Body of pancreas (tissue), 4 donors: ENCODE results near the gene MRM3. TPM values are rescaled to one million over a fixed set of nuclear protein-coding genes. Genes with fewer than 3 reads are reported as not detected.

ENCODE experiments used
- ATAC-seq: fragments of 150-250 bp; one replicate; pipeline ENCODE4 v1.9.1; 2016
- DNase-seq, 4 donors: peaks; one replicate each; pipeline ENCODE4 v3.0.0-alpha.2; 2019
- H3K27ac ChIP-seq, 4 donors: fragments of 200-600 bp; sonication (generic); 1 replicate in 3 of 4; 2 replicates in 1 of 4; pipeline versions ENCODE4 v1.5.1 to v1.6.1; 2016 to 2019; ENCODE audit warnings: mild to moderate bottlenecking in 1 of 4, mixed read lengths in 1 of 4, moderate library complexity in 1 of 4
- H3K27me3 ChIP-seq, 2 donors: fragments of 200-600 bp; sonication (generic); one replicate each; pipeline ENCODE4 v1.6.0; 2016; ENCODE audit warnings: mild to moderate bottlenecking in 1 of 2
- H3K36me3 ChIP-seq, 2 donors: fragments of 200-600 bp; sonication (generic); replicated peaks in 1 of 2; 2 replicates each; pipeline ENCODE4 v1.5.1; 2016; ENCODE audit warnings: low read depth in 2 of 2; ENCODE audit not compliant: insufficient read depth in 1 of 2
- H3K4me1 ChIP-seq: fragments of 200-600 bp; sonication (generic); one replicate; pipeline ENCODE4 v1.6.0; 2016
- H3K4me3 ChIP-seq, 2 donors: fragments of 200-600 bp; sonication (generic); 1 replicate in 1 of 2; 2 replicates in 1 of 2; pipeline ENCODE4 v1.5.1; 2016 to 2019
- H3K9me3 ChIP-seq, 3 donors: fragments of 200-600 bp; sonication (generic); 1 replicate in 2 of 3; 2 replicates in 1 of 3; pipeline ENCODE4 v1.5.1; 2016
- POLR2A ChIP-seq, 3 donors: fragments of 450-650 bp; IDR thresholded peaks; one replicate each; pipeline ENCODE4 v1.6.1; 2016; ENCODE audit warnings: antibody characterized with exemption in 3 of 3, mild to moderate bottlenecking in 2 of 3
- WGBS, 2 donors: methylation state at CpG; one replicate each; pipeline ENCODE4 v1.1.5; 2017; 5-methylcytosine and 5-hydroxymethylcytosine counted together
- intact Hi-C: fragments of 100-400 bp; cut with DNase I; formaldehyde crosslinking; loops from one replicate; pipeline ENCODE4 v1.15.1; 2023
- total RNA-seq, 2 donors: library from RNA; depleted of rRNA; stranded (reverse); fragments of >200 nt; gene quantifications; one replicate each; pipeline ENCODE4 v1.1.0, GENCODE V29; 2016
- TF ChIP-seq, protein P1 (sequence below), 7 experiments: fragments of 450-650 bp in 4 of 7; fragments of 200-600 bp in 3 of 7; sonication (generic) in 3 of 7; IDR thresholded peaks; one replicate each; pipeline ENCODE4 v1.5.1; 2016 to 2019; ENCODE audit warnings: antibody characterized with exemption in 7 of 7

Gene MRM3
- total RNA-seq, 2 donors from 2014 or later, result 15.6 to 40.2 TPM

DNA sequence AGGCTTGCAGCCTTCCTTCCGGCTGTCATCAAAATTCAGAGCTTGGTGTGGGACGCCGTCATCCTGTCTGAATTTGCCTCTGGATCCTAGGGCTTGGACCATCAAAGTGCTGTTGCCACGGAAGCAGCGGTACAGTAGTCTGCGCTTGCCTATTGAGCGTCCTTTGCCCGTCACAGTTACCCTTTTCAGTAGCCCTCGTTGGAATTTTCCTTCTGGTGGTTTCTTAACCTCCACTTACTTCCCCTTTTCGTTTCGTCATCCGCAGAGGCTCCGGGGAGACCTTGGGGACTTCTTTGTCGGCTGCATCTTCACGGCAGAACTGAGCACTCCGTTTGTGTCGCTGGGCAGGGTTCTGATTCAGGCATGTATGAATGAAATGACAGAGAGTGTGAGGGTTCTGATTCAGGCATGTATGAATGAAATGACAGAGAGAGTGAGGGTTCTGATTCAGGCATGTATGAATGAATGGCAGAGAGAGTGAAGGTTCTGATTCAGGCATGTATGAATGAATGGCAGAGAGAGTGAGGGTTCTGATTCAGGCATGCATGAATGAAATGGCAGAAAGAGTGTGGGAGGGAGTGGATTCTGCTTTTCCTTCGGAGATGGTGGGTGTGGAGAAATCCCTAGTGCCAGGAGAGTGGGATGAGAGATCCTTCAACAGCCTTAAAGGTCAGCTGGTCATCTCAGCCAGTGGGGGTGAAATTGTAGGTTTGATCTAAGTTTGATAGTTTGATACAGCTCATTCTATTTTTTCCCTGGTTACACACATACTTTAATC is 41.7 kb upstream of the MRM3 start:
- intact Hi-C loops, result no loop called here
- no peak for ATAC-seq
- no peaks in the 10 kb centered on the region for H3K4me1 ChIP-seq
- no peak overlapping the region for H3K4me3 ChIP-seq
- H3K27ac ChIP-seq, result no peak overlapping the region
- no peaks in the 10 kb centered on the region for H3K27me3 ChIP-seq
- H3K36me3 ChIP-seq, result peaks cover 6 to 7% of the 10 kb centered on the region in 2 donors
- no peaks in the 10 kb centered on the region for H3K9me3 ChIP-seq
- TF ChIP-seq, protein P1, sequence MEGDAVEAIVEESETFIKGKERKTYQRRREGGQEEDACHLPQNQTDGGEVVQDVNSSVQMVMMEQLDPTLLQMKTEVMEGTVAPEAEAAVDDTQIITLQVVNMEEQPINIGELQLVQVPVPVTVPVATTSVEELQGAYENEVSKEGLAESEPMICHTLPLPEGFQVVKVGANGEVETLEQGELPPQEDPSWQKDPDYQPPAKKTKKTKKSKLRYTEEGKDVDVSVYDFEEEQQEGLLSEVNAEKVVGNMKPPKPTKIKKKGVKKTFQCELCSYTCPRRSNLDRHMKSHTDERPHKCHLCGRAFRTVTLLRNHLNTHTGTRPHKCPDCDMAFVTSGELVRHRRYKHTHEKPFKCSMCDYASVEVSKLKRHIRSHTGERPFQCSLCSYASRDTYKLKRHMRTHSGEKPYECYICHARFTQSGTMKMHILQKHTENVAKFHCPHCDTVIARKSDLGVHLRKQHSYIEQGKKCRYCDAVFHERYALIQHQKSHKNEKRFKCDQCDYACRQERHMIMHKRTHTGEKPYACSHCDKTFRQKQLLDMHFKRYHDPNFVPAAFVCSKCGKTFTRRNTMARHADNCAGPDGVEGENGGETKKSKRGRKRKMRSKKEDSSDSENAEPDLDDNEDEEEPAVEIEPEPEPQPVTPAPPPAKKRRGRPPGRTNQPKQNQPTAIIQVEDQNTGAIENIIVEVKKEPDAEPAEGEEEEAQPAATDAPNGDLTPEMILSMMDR (IDR thresholded peaks at IDR 0.05), result no peak
- no peak for TF ChIP-seq POLR2A (IDR thresholded peaks at IDR 0.05)
- DNase-seq, result peak in 1 of 4 donors; percentile 40
- WGBS, 2 donors, result 63 to 90% methylated on average over 18 of the region's 18 CpGs

DNA sequence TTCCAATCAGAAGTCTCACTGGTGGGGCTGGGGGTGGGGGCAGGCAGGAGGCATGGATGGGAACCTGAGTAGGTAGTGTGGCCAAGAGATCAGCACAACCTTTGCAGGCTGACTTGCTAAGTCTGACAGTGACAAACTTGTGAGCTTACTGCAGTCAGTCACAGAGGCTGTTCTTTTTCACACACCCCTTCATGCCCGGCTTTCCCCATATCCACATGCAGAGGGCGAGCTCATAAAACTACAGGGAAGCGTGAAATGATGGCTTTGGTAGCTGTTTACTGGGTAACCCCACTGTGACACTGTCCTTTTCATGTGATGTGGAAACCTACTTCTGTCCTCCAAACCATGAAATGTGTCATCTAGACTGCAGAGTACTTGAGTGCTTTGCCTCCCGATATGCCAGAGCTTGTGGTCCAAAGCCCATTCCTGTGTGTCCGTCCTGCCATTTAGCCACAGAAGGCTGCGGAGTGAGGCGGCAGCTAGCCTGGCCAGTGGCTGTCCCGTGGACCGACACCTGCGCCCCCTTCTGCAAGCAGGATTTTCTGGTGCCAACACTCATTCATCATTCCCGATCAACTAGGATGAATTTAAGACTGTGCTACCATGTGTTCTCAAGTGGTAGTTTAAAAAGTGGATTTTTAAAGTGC is 39.9 kb upstream of the MRM3 start:
- no peaks in the 10 kb centered on the region for H3K27me3 ChIP-seq
- no peak overlapping the region for H3K27ac ChIP-seq
- ATAC-seq, result no peak
- peaks cover 7 to 20% of the 10 kb centered on the region in 2 donors for H3K36me3 ChIP-seq
- H3K4me1 ChIP-seq, result no peaks in the 10 kb centered on the region
- 92 to 94% methylated on average over 11 of the region's 11 CpGs for WGBS, 2 donors
- intact Hi-C loops, result no loop called here
- H3K4me3 ChIP-seq, result no peak overlapping the region
- no peak for TF ChIP-seq POLR2A (IDR thresholded peaks at IDR 0.05)
- TF ChIP-seq, protein P1 (IDR thresholded peaks at IDR 0.05), result no peak
- no peaks in the 10 kb centered on the region for H3K9me3 ChIP-seq
- no peak for DNase-seq

DNA sequence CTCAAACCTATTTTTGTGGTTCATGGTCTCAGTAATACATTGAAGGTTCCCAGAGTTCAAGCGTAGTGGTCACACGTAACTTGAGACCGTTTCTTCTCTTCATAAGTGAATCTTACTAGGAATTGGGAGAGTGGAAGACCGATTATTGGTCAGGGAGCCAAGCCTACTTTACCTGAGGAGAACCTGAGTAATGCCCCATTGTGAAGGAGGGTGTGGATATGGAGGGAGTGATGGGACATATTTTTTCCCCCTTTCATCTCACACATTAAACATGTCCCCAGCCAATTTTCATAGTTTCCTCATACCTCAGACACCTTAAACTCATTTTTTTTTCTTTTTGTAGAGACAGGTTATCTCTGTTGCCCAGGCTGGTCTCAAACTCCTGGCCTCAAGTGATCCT is 39.0 kb upstream of the MRM3 start:
- Histone ChIP-seq H3K9me3 (no peaks in the 10 kb centered on the region), H3K27me3 (no peaks in the 10 kb centered on the region), H3K4me1 (no peaks in the 10 kb centered on the region), H3K36me3 (peaks cover 7 to 26% of the 10 kb centered on the region in 2 donors), H3K4me3 (no peak overlapping the region), H3K27ac (no peak overlapping the region)
- DNase-seq (no peak), ATAC-seq (no peak)
- TF ChIP-seq, protein P1 (IDR thresholded peaks at IDR 0.05), result no peak
- no peak for TF ChIP-seq POLR2A (IDR thresholded peaks at IDR 0.05)
- WGBS, 2 donors, result 94 to 95% methylated on average over 4 of the region's 4 CpGs
- intact Hi-C loops, result no loop called here

DNA sequence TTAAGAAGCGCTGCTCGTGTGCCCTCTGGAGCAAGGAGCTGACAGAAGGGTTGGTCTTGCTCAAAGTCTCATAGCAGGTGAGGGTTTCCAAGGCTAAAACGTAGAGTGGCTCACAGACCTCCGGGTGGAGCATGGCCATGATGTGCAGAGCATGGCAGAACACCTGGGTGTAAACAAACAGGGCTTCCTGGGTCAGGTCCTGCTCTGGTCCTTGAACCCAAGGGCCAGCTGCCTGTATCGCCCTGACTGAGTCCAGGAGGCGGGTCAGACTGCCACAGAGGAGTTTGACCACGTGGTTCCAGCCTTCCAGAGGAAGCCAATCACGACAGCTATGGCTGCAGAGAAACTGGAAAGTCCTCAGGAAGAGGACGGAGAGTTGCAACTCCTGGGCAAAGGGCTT is 37.2 kb upstream of the MRM3 start:
- H3K4me3 ChIP-seq, result no peak overlapping the region
- DNase-seq, result no peak
- H3K27ac ChIP-seq, result no peak overlapping the region
- no peak for ATAC-seq
- WGBS, 2 donors, result 79 to 91% methylated on average over 7 to 9 of the region's 9 CpGs
- no peak for TF ChIP-seq POLR2A (IDR thresholded peaks at IDR 0.05)
- TF ChIP-seq, protein P1 (IDR thresholded peaks at IDR 0.05), result no peak
- peaks cover 1% of the 10 kb centered on the region for H3K4me1 ChIP-seq
- intact Hi-C loops, result no loop called here
- no peaks in the 10 kb centered on the region for H3K9me3 ChIP-seq
- no peaks in the 10 kb centered on the region for H3K27me3 ChIP-seq
- H3K36me3 ChIP-seq, result peaks cover 7 to 26% of the 10 kb centered on the region in 2 donors
